GM12865 (cell line): ENCODE measurements around the gene MUC6.

Source experiments
- DNase-seq: peaks from one replicate; pipeline ENCODE4 v3.0.0; 2010; ENCODE audit warnings: low read depth
- H3K4me3 ChIP-seq: 2 replicates; pipeline ENCODE4 v1.5.1; 2011; ENCODE audit warnings: mild to moderate bottlenecking, low read depth, low read length, control low read depth
- TF ChIP-seq, protein P1 (sequence below): IDR thresholded peaks from 2 replicates; pipeline ENCODE4 v1.5.1; 2011; ENCODE audit warnings: low read length, control low read depth, low read depth, inconsistent platforms; ENCODE audit not compliant: insufficient read depth; ENCODE audit errors: missing control alignments

The MUC6 gene

GRCh38 chr11:1039481-1040427 lies 3.2 kb upstream of the MUC6 start:
- no peak for DNase-seq
- no peak overlapping the region for H3K4me3 ChIP-seq
- TF ChIP-seq, protein P1, sequence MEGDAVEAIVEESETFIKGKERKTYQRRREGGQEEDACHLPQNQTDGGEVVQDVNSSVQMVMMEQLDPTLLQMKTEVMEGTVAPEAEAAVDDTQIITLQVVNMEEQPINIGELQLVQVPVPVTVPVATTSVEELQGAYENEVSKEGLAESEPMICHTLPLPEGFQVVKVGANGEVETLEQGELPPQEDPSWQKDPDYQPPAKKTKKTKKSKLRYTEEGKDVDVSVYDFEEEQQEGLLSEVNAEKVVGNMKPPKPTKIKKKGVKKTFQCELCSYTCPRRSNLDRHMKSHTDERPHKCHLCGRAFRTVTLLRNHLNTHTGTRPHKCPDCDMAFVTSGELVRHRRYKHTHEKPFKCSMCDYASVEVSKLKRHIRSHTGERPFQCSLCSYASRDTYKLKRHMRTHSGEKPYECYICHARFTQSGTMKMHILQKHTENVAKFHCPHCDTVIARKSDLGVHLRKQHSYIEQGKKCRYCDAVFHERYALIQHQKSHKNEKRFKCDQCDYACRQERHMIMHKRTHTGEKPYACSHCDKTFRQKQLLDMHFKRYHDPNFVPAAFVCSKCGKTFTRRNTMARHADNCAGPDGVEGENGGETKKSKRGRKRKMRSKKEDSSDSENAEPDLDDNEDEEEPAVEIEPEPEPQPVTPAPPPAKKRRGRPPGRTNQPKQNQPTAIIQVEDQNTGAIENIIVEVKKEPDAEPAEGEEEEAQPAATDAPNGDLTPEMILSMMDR: no peak

GRCh38 chr11:1038921-1039320 lies 2.4 kb upstream of the MUC6 start:
- DNase-seq: no peak
- no peak overlapping the region for H3K4me3 ChIP-seq
- TF ChIP-seq, protein P1: no peak

DNA sequence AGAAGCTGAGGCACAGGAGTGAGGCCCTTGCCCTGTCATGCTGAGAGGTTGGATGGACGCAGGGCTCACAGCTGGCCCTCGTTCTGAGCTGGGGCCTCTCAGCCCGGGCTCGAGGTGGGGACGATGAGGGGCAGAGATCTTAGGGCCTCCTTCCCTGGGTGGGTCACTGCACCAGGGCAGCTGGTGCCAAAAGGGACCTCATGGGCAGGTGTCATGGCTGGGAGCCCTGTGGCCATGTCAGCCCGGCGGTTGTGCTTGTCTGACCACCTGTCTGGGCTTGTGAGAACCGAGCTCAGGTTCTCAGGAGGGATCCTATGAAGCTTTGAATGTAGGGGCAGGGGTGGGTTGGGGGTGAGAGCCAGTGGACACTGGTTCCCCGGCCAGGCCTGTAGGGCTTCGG lies 1.8 kb upstream of the MUC6 start:
- no peak for DNase-seq
- no peak overlapping the region for H3K4me3 ChIP-seq
- TF ChIP-seq, protein P1: no peak

DNA sequence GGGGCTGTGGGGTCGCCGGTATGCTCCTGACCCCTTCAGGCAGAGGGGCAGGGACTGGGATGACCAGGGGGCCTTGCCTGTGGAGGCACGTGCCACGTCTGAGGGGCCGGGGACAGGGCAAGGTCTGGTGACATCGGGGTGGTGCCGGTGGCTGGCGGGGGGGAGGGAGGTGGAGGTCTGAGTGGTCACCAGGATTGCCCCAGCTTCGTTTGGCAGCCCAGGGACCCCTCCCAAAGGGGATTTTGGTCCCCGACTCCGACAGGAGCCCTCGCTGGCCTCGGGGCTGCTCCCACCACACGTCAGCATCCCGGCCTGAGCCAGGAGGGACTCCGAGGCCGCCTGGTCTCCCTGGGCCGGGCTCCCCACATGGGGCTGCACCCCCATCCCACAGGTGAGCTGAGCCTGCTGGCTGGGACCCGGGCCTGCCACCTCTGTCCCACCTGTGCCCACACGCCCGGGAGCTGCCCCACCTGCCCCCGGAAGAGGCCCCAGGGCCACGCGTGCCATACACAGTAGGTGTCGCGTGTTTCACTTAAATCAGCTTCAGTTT lies 1.1 kb upstream of the MUC6 start:
- no peak overlapping the region for H3K4me3 ChIP-seq
- no peak for DNase-seq
- TF ChIP-seq, protein P1: no peak

GRCh38 chr11:1036931-1037330 lies 413 bp upstream of the MUC6 start:
- TF ChIP-seq, protein P1: no peak

GRCh38 chr11:1035577-1036283 lies 788 bp downstream of the MUC6 start:
- DNase-seq: no peak
- TF ChIP-seq, protein P1: no peak
- H3K4me3 ChIP-seq: no peak overlapping the region

More at GRCh38 chr11:1036931-1037330, 413 bp upstream of the MUC6 start:
- no peak overlapping the region for H3K4me3 ChIP-seq
- DNase-seq: no peak
